SU-DHL-6 (cell line): ENCODE measurements around the gene CAGE1.

Experiments used
- H2AFZ ChIP-seq: fragments of 200-600 bp; sonication (generic); 2 replicates; pipeline ENCODE4 v1.6.1; 2014; ENCODE audit warnings: low read depth, mild to moderate bottlenecking, moderate library complexity, mixed read lengths, antibody characterized with exemption, low read length; ENCODE audit not compliant: severe bottlenecking
- H3F3A ChIP-seq: fragments of 200-600 bp; shearing (Covaris generic); 2 replicates; pipeline ENCODE4 v1.6.0; 2016; ENCODE audit warnings: antibody characterized with exemption, mild to moderate bottlenecking; ENCODE audit not compliant: insufficient read depth
- H3K27ac ChIP-seq: fragments of 200-600 bp; sonication (generic); 2 replicates; pipeline ENCODE4 v1.5.1; 2016; ENCODE audit warnings: low read depth, mild to moderate bottlenecking, low read length, moderate library complexity, mixed read lengths
- H3K27me3 ChIP-seq: fragments of 200-600 bp; sonication (generic), shearing (Covaris generic); 2 replicates; pipeline ENCODE4 v1.6.0; 2014; ENCODE audit warnings: mild to moderate bottlenecking, low read length
- H3K36me3 ChIP-seq: fragments of 200-600 bp; sonication (generic); 2 replicates; pipeline ENCODE4 v1.6.1; 2014; ENCODE audit warnings: mild to moderate bottlenecking, low read length, mixed read lengths
- H3K4me2 ChIP-seq: fragments of 300-600, 200-600 bp; shearing (Covaris generic), sonication (generic); 2 replicates; pipeline ENCODE4 v1.6.0; 2014; ENCODE audit warnings: low read length, low read depth, mild to moderate bottlenecking; ENCODE audit not compliant: poor library complexity, severe bottlenecking
- H3K4me3 ChIP-seq: fragments of 200-600 bp; sonication (generic); 2 replicates; pipeline ENCODE4 v1.5.1; 2014; ENCODE audit warnings: antibody characterized with exemption, low read length, mild to moderate bottlenecking, mixed read lengths; ENCODE audit not compliant: insufficient read depth, poor library complexity, severe bottlenecking
- H3K79me2 ChIP-seq: fragments of 200-600 bp; sonication (generic); 2 replicates; pipeline ENCODE4 v1.6.1; 2014; ENCODE audit warnings: mild to moderate bottlenecking, low read length, moderate library complexity; ENCODE audit not compliant: insufficient read depth
- H3K9ac ChIP-seq: fragments of 200-600 bp; sonication (generic); 2 replicates; pipeline ENCODE4 v1.7.0; 2014; ENCODE audit warnings: mild to moderate bottlenecking, low read length
- H3K9me2 ChIP-seq: fragments of 200-600 bp; sonication (generic); replicated peaks from 2 replicates; pipeline ENCODE4 v1.6.1; 2014; ENCODE audit warnings: low read length; ENCODE audit not compliant: insufficient read depth
- H3K9me3 ChIP-seq: fragments of 200-600 bp; sonication (generic); 2 replicates; pipeline ENCODE4 v1.6.1; 2014; ENCODE audit warnings: low read length, mixed read lengths; ENCODE audit not compliant: insufficient read depth
- H4K20me1 ChIP-seq: fragments of 200-600 bp; sonication (generic); 2 replicates; pipeline ENCODE4 v1.6.1; 2014; ENCODE audit warnings: low read depth, mild to moderate bottlenecking, antibody characterized with exemption, low read length, moderate library complexity, mixed read lengths
- CTCF ChIP-seq: fragments of 200-600 bp; sonication (generic); IDR thresholded peaks from one replicate; pipeline ENCODE4 v1.5.1; 2017; ENCODE audit warnings: antibody characterized with exemption, mild to moderate bottlenecking, low read length, moderate library complexity; ENCODE audit not compliant: insufficient read depth, poor library complexity, severe bottlenecking
- EZH2phosphoT487 ChIP-seq: fragments of 200-600 bp; sonication (generic), shearing (Covaris generic); conservative IDR thresholded peaks from 2 replicates; pipeline ENCODE4 v1.6.1; 2018; ENCODE audit warnings: mild to moderate bottlenecking, antibody characterized with exemption, low read length, moderate library complexity, mixed read lengths

CAGE1 gene

GRCh38 chr6:7332090-7332745, 57.3 kb downstream of the CAGE1 start:
- H3K4me2 ChIP-seq = no peak overlapping the region
- H3K9me3 ChIP-seq = no peaks in the 10 kb centered on the region
- H3K9me2 ChIP-seq = no peaks in the 10 kb centered on the region
- H4K20me1 ChIP-seq = no peaks in the 10 kb centered on the region
- no peaks in the 10 kb centered on the region for H3K36me3 ChIP-seq
- TF ChIP-seq EZH2phosphoT487 (no peak), CTCF (no peak)
- no peaks in the 10 kb centered on the region for H3K27me3 ChIP-seq
- no peaks in the 10 kb centered on the region for H3F3A ChIP-seq
- no peak overlapping the region for H2AFZ ChIP-seq
- no peak overlapping the region for H3K27ac ChIP-seq
- H3K4me3 ChIP-seq = no peak overlapping the region
- no peak overlapping the region for H3K9ac ChIP-seq
- no peaks in the 10 kb centered on the region for H3K79me2 ChIP-seq

GRCh38 chr6:7331452-7331851, 58.1 kb downstream of the CAGE1 start:
- H3K9me2 ChIP-seq = no peaks in the 10 kb centered on the region
- H3K9me3 ChIP-seq = no peaks in the 10 kb centered on the region
- H3K79me2 ChIP-seq = no peaks in the 10 kb centered on the region
- H3F3A ChIP-seq = no peaks in the 10 kb centered on the region
- H3K36me3 ChIP-seq = no peaks in the 10 kb centered on the region
- no peak overlapping the region for H3K4me2 ChIP-seq
- H3K27ac ChIP-seq = no peak overlapping the region
- no peaks in the 10 kb centered on the region for H4K20me1 ChIP-seq
- TF ChIP-seq EZH2phosphoT487 (no peak), CTCF (no peak)
- no peak overlapping the region for H3K4me3 ChIP-seq
- no peak overlapping the region for H2AFZ ChIP-seq
- no peak overlapping the region for H3K9ac ChIP-seq
- H3K27me3 ChIP-seq = no peaks in the 10 kb centered on the region

GRCh38 chr6:7328243-7328642, 61.3 kb downstream of the CAGE1 start:
- Histone ChIP-seq H3K9me3 (no peaks in the 10 kb centered on the region), H3K36me3 (no peaks in the 10 kb centered on the region), H3K27ac (no peak overlapping the region), H2AFZ (no peak overlapping the region), H3F3A (no peaks in the 10 kb centered on the region), H3K9me2 (no peaks in the 10 kb centered on the region), H3K27me3 (peaks cover 5% of the 10 kb centered on the region; the same call in 1 of the 2 replicates), H3K4me3 (no peak overlapping the region), H4K20me1 (no peaks in the 10 kb centered on the region), H3K9ac (no peak overlapping the region), H3K4me2 (no peak overlapping the region), H3K79me2 (no peaks in the 10 kb centered on the region)
- no peak for TF ChIP-seq EZH2phosphoT487

GRCh38 chr6:7325750-7326149, 63.8 kb downstream of the CAGE1 start:
- Histone ChIP-seq H3F3A (no peaks in the 10 kb centered on the region), H3K9me3 (no peaks in the 10 kb centered on the region), H4K20me1 (no peaks in the 10 kb centered on the region), H3K27ac (no peak overlapping the region), H2AFZ (no peak overlapping the region), H3K36me3 (no peaks in the 10 kb centered on the region), H3K4me2 (no peak overlapping the region), H3K27me3 (peaks cover 5% of the 10 kb centered on the region; the same call in 1 of the 2 replicates), H3K9me2 (no peaks in the 10 kb centered on the region), H3K79me2 (no peaks in the 10 kb centered on the region), H3K4me3 (no peak overlapping the region), H3K9ac (no peak overlapping the region)
- TF ChIP-seq EZH2phosphoT487 (no peak), CTCF (no peak)
